Omental fat pad (tissue), 4 donors: ENCODE results near the gene COQ5. TPM values are rescaled to one million over a fixed set of nuclear protein-coding genes. Genes with fewer than 3 reads are reported as not detected.

Experiments
- ATAC-seq: fragments of 150-250 bp; one replicate; pipeline ENCODE4 v1.9.1; 2016; ENCODE audit warnings: mild to moderate bottlenecking, moderate library complexity; ENCODE audit not compliant: low FRiP score
- DNase-seq: peaks from one replicate; pipeline ENCODE4 v3.0.0-alpha.2; 2019; ENCODE audit warnings: low spot score
- CTCF ChIP-seq, 3 donors: fragments of 450-650 bp; IDR thresholded peaks; one replicate each; pipeline ENCODE4 v1.5.1; 2016 to 2017; ENCODE audit warnings: antibody characterized with exemption in 3 of 3, mild to moderate bottlenecking in 3 of 3, moderate library complexity in 2 of 3
- small RNA-seq: library from RNA; depleted of rRNA; stranded (forward); fragments of <200 nt; gene quantifications from one replicate; pipeline ENCODE3, GENCODE V24; 2016
- total RNA-seq, 4 donors: library from RNA; depleted of rRNA; stranded (reverse); fragments of >200 nt; gene quantifications; one replicate each; pipeline ENCODE4 v1.1.0, GENCODE V29; 2016

Gene COQ5
- total RNA-seq, 4 donors from 2014 or later, result 14.4 to 31.2 (median 25.4) TPM

- no peak for ATAC-seq
- TF ChIP-seq CTCF (IDR thresholded peaks at IDR 0.05), result no peak
- no peak for DNase-seq
Observed at GRCh38 chr12:120453977-120454376, 75.0 kb downstream of the COQ5 start.

Small RNAs within 50 kb of the gene (small RNA-seq; reads per million reads assigned to genes)
- not detected for gene RF00019

Other genes starting within 250 kb of the COQ5 start
- gene RNU4-2, start 237.3 kb downstream of the COQ5 start, total RNA-seq, result under 1 TPM; under 0.01 TPM
- under 1 TPM in 2 of 4 donors, not detected in 2; under 0.01 TPM for gene RNU4-1, start 235.9 kb downstream of the COQ5 start, total RNA-seq
- 1 to 10 TPM in 3 of 4 donors, not detected in 1; 1.3 to 2.4 (median 1.4) TPM for gene SIRT4, start 226.8 kb downstream of the COQ5 start, total RNA-seq
- gene PLA2G1B, start 201.4 kb downstream of the COQ5 start, total RNA-seq, result not detected
- 1 to 10 TPM in 1 of 4 donors, under 1 TPM in 2, not detected in 1; 0.13 to 2.0 (median 0.37) TPM for gene MSI1, start 160.0 kb downstream of the COQ5 start, total RNA-seq
- 100 to 1,000 TPM; 374 to 751 (median 529) TPM for gene COX6A1, start 91.0 kb downstream of the COQ5 start, total RNA-seq
- gene TRIAP1, start 82.8 kb downstream of the COQ5 start, total RNA-seq, result 10 to 100 TPM; 11.3 to 21.6 (median 16.2) TPM
- gene GATC, start 82.7 kb downstream of the COQ5 start, total RNA-seq, result 10 to 100 TPM; 22.8 to 30.7 (median 24.2) TPM
- gene SRSF9, start 59.4 kb downstream of the COQ5 start, total RNA-seq, result 10 to 100 TPM; 62.3 to 88.7 (median 71.4) TPM
- gene DYNLL1, start 33.0 kb downstream of the COQ5 start, total RNA-seq, result 100 to 1,000 TPM; 142 to 209 (median 175) TPM
- gene RNF10, start 5.2 kb upstream of the COQ5 start, total RNA-seq, result 100 to 1,000 TPM; 124 to 217 (median 167) TPM
- gene POP5, start 52.2 kb upstream of the COQ5 start, total RNA-seq, result 10 to 100 TPM; 20.9 to 44.6 (median 34.3) TPM
- gene CABP1, start 111.5 kb upstream of the COQ5 start, total RNA-seq, result 10 to 100 TPM in 2 of 4 donors, 1 to 10 TPM in 2; 2.1 to 14.7 (median 6.6) TPM
- gene MLEC, start 158.0 kb upstream of the COQ5 start, total RNA-seq, result 100 to 1,000 TPM in 1 of 4 donors, 10 to 100 TPM in 3; 84.8 to 121 (median 91.7) TPM
- gene UNC119B, start 181.3 kb upstream of the COQ5 start, total RNA-seq, result 10 to 100 TPM; 19.6 to 38.1 (median 21.8) TPM
- gene ACADS, start 196.7 kb upstream of the COQ5 start, total RNA-seq, result 100 to 1,000 TPM in 2 of 4 donors, 10 to 100 TPM in 2; 57.4 to 147 (median 97.9) TPM